Spleen (tissue), 11 donors: ENCODE measurements around the gene H6PD. TPM values are rescaled to one million over a fixed set of nuclear protein-coding genes. Genes with fewer than 3 reads are reported as not detected.

Experiments
- DNase-seq: peaks from one replicate; pipeline ENCODE4 v3.0.0-alpha.2; 2020
- H3K27ac ChIP-seq, 8 donors: fragments of 200-600 bp; sonication (generic) in 7 of 8; 1 replicate in 4 of 8; 2 replicates in 4 of 8; pipeline versions ENCODE4 v1.5.0 to v1.8.0; 2016 to 2021; ENCODE audit warnings: inconsistent platforms in 4 of 8, mild to moderate bottlenecking in 4 of 8, moderate library complexity in 1 of 8
- H3K27me3 ChIP-seq, 7 donors: fragments of 200-600 bp; sonication (generic) in 6 of 7; replicated peaks in 1 of 7; 1 replicate in 4 of 7; 2 replicates in 3 of 7; pipeline versions ENCODE4 v1.5.0 to v1.8.0; 2016 to 2021; ENCODE audit warnings: inconsistent platforms in 3 of 7, mild to moderate bottlenecking in 1 of 7
- H3K36me3 ChIP-seq, 6 donors: fragments of 200-600 bp; sonication (generic) in 5 of 6; 1 replicate in 4 of 6; 2 replicates in 2 of 6; pipeline versions ENCODE4 v1.5.0 to v1.8.0; 2016 to 2021; ENCODE audit warnings: inconsistent platforms in 2 of 6
- H3K4me1 ChIP-seq, 6 donors: fragments of 200-600 bp; sonication (generic) in 5 of 6; 1 replicate in 3 of 6; 2 replicates in 3 of 6; pipeline versions ENCODE4 v1.5.0 to v1.8.0; 2016 to 2021; ENCODE audit warnings: inconsistent platforms in 3 of 6
- H3K4me3 ChIP-seq, 8 donors: fragments of 200-600 bp; sonication (generic) in 7 of 8; 1 replicate in 4 of 8; 2 replicates in 4 of 8; pipeline versions ENCODE4 v1.5.0 to v1.8.0; 2016 to 2021; ENCODE audit warnings: inconsistent platforms in 4 of 8, mild to moderate bottlenecking in 4 of 8, moderate library complexity in 2 of 8
- H3K9me3 ChIP-seq, 8 donors: fragments of 200-600 bp; sonication (generic) in 7 of 8; 1 replicate in 4 of 8; 2 replicates in 4 of 8; pipeline versions ENCODE4 v1.5.0 to v1.8.0; 2016 to 2021; ENCODE audit warnings: inconsistent platforms in 4 of 8
- POLR2A ChIP-seq, 3 donors: fragments of 450-650 bp; IDR thresholded peaks; one replicate each; pipeline ENCODE4 v1.5.1; 2017; ENCODE audit warnings: antibody characterized with exemption in 3 of 3, mild to moderate bottlenecking in 1 of 3
- POLR2AphosphoS5 ChIP-seq, 3 donors: sonication (generic); formaldehyde crosslinking; IDR thresholded peaks; one replicate each; pipeline ENCODE4 v1.5.1; 2017; ENCODE audit warnings: antibody characterized with exemption in 3 of 3
- WGBS, 5 donors: extraction: QIAGEN DNeasy Blood & Tissue Kit in 3 of 5; methylation state at CpG; one replicate each; pipeline versions ENCODE4 v1.1.5 to v1.1.7; 2013 to 2018; 5-methylcytosine and 5-hydroxymethylcytosine counted together
- intact Hi-C: fragments of 100-400 bp; cut with DNase I; formaldehyde crosslinking; loops from one replicate; pipeline ENCODE4 v1.15.0; 2023; ENCODE audit warnings: low total_unique reads
- polyA plus RNA-seq, 3 donors: library from polyadenylated mRNA; stranded (reverse); fragments of 200-250 nt; gene quantifications; one replicate each; pipeline ENCODE4 v1.2.1, GENCODE V29; 2013
- total RNA-seq, 7 donors: library from RNA; depleted of rRNA in 3 of 7; stranded (reverse); fragments of >200 nt in 3 of 7; fragmentation: NEBNext Ultra II Directional in 4 of 7; extraction: Animal tissue kit (Norgen Biotek cat#: 25700) in 4 of 7; gene quantifications; one replicate each; pipeline versions ENCODE4 v1.1.0 to v1.2.1, GENCODE V29; 2016 to 2021
- TF ChIP-seq, protein P1 (sequence below), 11 experiments: fragments of 200-600 bp in 7 of 11; fragments of 450-650 bp in 4 of 11; sonication (generic) in 4 of 11; IDR thresholded peaks in 8 of 11; conservative IDR thresholded peaks in 3 of 11; 1 replicate in 7 of 11; 2 replicates in 4 of 11; pipeline versions ENCODE4 v1.4.0 to v1.8.0; 2016 to 2021; ENCODE audit warnings: antibody characterized with exemption in 11 of 11, inconsistent platforms in 4 of 11, mild to moderate bottlenecking in 1 of 11
- donor health status: healthy with polysubstance abuse.
- donor health status: DM: no; HTN: no; CAD: no; lungs with moderate emphysema.
- donor health status: DM: no; HTN: no; CAD: no.
- donor health status: Bipolar disorder and iron deficiency.
- donor health status: healthy.
- donor health status: DM: no; HTN: no; CAD: no.
- donor health status: DM: yes; HTN: yes; CAD: no.

H6PD gene
- total and polyA plus RNA-seq, 10 donors, result 4.5 to 55.3 (median 35.5) TPM

DNA sequence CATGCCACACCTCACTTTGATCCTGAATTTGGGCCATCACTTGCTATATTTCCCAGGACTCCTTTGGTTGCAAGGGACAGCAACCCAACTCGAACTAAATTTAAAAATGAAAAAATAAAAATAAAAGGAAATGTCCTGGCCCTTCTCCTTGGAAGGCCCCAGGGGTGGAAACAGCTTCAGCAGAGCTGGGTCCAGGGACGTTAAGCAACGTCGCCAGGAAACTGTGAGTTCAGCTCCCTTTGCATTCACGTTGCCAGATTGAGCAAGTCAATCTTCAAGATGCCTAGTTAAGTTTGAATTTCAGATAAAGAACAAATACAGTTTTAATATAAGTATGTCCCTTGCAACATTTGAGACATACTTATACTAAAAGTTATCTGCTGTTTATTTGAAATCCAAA, 43.5 kb downstream of the H6PD start:
- no peaks in the 10 kb centered on the region for H3K9me3 ChIP-seq
- H3K36me3 ChIP-seq, result no peaks in the 10 kb centered on the region
- H3K4me1 ChIP-seq, result peaks cover 0 to 44% (median 16%) of the 10 kb centered on the region in 6 donors
- H3K27me3 ChIP-seq, result peaks cover 0 to 20% (median 0%) of the 10 kb centered on the region in 7 donors
- no peak overlapping the region for H3K27ac ChIP-seq
- no peak overlapping the region for H3K4me3 ChIP-seq
- intact Hi-C loops, result no loop called here
- 46 to 78% (median 68%) methylated on average over 5 of the region's 5 CpGs for WGBS, 5 donors
- TF ChIP-seq, protein P1, sequence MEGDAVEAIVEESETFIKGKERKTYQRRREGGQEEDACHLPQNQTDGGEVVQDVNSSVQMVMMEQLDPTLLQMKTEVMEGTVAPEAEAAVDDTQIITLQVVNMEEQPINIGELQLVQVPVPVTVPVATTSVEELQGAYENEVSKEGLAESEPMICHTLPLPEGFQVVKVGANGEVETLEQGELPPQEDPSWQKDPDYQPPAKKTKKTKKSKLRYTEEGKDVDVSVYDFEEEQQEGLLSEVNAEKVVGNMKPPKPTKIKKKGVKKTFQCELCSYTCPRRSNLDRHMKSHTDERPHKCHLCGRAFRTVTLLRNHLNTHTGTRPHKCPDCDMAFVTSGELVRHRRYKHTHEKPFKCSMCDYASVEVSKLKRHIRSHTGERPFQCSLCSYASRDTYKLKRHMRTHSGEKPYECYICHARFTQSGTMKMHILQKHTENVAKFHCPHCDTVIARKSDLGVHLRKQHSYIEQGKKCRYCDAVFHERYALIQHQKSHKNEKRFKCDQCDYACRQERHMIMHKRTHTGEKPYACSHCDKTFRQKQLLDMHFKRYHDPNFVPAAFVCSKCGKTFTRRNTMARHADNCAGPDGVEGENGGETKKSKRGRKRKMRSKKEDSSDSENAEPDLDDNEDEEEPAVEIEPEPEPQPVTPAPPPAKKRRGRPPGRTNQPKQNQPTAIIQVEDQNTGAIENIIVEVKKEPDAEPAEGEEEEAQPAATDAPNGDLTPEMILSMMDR (IDR thresholded peaks at IDR 0.05 in 8 of 11, conservative IDR thresholded peaks at IDR 0.05 in 3 of 11), result no peak
- DNase-seq, result peak; percentile 37

- H3K36me3 ChIP-seq, result no peaks in the 10 kb centered on the region
- no peak overlapping the region for H3K4me3 ChIP-seq
- intact Hi-C loops, result no loop called here
- 76 to 85% (median 78%) methylated on average over 10 of the region's 10 CpGs for WGBS, 5 donors
- no peak overlapping the region for H3K27ac ChIP-seq
- no peaks in the 10 kb centered on the region for H3K9me3 ChIP-seq
- peak; percentile 51 for DNase-seq
- no peak for TF ChIP-seq POLR2A (IDR thresholded peaks at IDR 0.05)
- peaks cover 0 to 22% (median 0%) of the 10 kb centered on the region in 7 donors for H3K27me3 ChIP-seq
- H3K4me1 ChIP-seq, result peaks cover 0 to 44% (median 16%) of the 10 kb centered on the region in 6 donors
Observed at GRCh38 chr1:9278585-9279153, 44.1 kb downstream of the H6PD start.

DNA sequence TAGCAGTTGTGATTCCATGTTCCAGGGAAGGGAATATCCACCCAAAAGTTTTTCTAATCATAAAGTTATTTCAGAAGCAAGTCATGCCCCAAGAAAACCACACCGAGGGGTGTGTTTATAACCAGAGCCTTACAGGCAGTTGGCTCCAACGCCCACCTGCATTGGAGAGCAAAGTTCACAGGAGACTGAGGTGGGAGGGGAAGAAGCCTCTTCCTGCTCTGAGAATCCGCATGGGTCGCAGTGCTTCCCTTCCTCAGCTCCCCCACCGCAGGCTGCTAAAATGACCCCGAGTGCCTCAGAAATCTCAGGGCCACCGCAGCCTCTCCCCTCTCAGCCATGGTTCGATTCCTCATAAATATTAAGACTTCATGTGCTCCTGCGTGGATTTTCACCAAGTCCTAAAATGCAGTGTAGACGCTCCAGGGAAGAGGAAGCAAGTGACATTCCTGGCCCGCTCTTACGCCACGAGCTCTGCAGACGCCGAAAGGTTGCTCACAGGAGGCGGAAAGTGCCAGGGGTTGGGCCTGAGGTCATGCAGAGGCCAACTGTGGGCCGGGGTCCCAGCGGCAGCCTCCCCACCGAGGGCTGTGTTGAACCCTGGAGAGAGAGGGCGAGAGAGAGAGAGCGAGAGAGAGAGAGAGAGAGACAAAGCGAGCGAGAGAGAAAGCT, 44.7 kb downstream of the H6PD start:
- Histone ChIP-seq H3K27me3 (peaks cover 0 to 23% (median 0%) of the 10 kb centered on the region in 7 donors), H3K9me3 (peaks cover 0 to 4% (median 0%) of the 10 kb centered on the region in 8 donors), H3K4me3 (no peak overlapping the region), H3K4me1 (peaks cover 0 to 44% (median 16%) of the 10 kb centered on the region in 6 donors), H3K27ac (no peak overlapping the region), H3K36me3 (no peaks in the 10 kb centered on the region)
- peak; percentile 73 for DNase-seq
- WGBS, 5 donors, result 56 to 62% (median 61%) methylated on average over 22 to 23 of the region's 23 CpGs
- intact Hi-C loops, result no loop called here
- TF ChIP-seq, protein P1 (IDR thresholded peaks at IDR 0.05 in 8 of 11, conservative IDR thresholded peaks at IDR 0.05 in 3 of 11), result no peak
- no peak for TF ChIP-seq POLR2AphosphoS5 (IDR thresholded peaks at IDR 0.05)

- H3K27ac ChIP-seq, result no peak overlapping the region
- peaks cover 0 to 23% (median 0%) of the 10 kb centered on the region in 7 donors for H3K27me3 ChIP-seq
- H3K4me1 ChIP-seq, result peaks cover 0 to 39% (median 15%) of the 10 kb centered on the region in 6 donors
- no peak overlapping the region for H3K4me3 ChIP-seq
- DNase-seq, result peak; percentile 67
- WGBS, 5 donors, result 24 to 52% (median 28%) methylated on average over 17 to 34 of the region's 36 CpGs
- H3K36me3 ChIP-seq, result no peaks in the 10 kb centered on the region
- TF ChIP-seq, protein P1 (IDR thresholded peaks at IDR 0.05 in 8 of 11, conservative IDR thresholded peaks at IDR 0.05 in 3 of 11), result no peak
- TF ChIP-seq POLR2A (IDR thresholded peaks at IDR 0.05) (no peak), POLR2AphosphoS5 (IDR thresholded peaks at IDR 0.05) (no peak)
- peaks cover 0 to 10% (median 7%) of the 10 kb centered on the region in 8 donors for H3K9me3 ChIP-seq
- intact Hi-C loops, result no loop called here
Observed at GRCh38 chr1:9280015-9280860, 45.7 kb downstream of the H6PD start.
